Duodenal mucosa (tissue), 2 donors: Measurements from ENCODE around the gene ABTB1.

Source experiments
- H3K27ac ChIP-seq: one replicate; pipeline ENCODE4 v1.7.0; 2013; ENCODE audit warnings: low read depth, low read length
- H3K27me3 ChIP-seq, 2 donors: one replicate each; pipeline ENCODE4 v1.7.0; 2013; ENCODE audit warnings: low read length in 2 of 2, control low read depth in 1 of 2; ENCODE audit not compliant: insufficient read depth in 2 of 2, control insufficient read depth in 1 of 2
- H3K36me3 ChIP-seq, 2 donors: one replicate each; pipeline ENCODE4 v1.7.0; 2013; ENCODE audit warnings: low read length in 2 of 2, control low read depth in 1 of 2; ENCODE audit not compliant: insufficient read depth in 2 of 2, control insufficient read depth in 1 of 2
- H3K4me1 ChIP-seq, 2 donors: one replicate each; pipeline ENCODE4 v1.7.0; 2013; ENCODE audit warnings: low read length in 2 of 2, control low read depth in 1 of 2; ENCODE audit not compliant: insufficient read depth in 2 of 2, control insufficient read depth in 1 of 2
- H3K4me3 ChIP-seq, 2 donors: one replicate each; pipeline ENCODE4 v1.7.0; 2013; ENCODE audit warnings: low read length in 2 of 2, low read depth in 1 of 2
- H3K9ac ChIP-seq, 2 donors: one replicate each; pipeline ENCODE4 v1.7.0; 2013; ENCODE audit warnings: low read length in 2 of 2, low read depth in 1 of 2
- H3K9me3 ChIP-seq, 2 donors: one replicate each; pipeline ENCODE4 v1.7.0; 2013; ENCODE audit warnings: low read length in 2 of 2, control low read depth in 1 of 2; ENCODE audit not compliant: control insufficient read depth in 1 of 2

Gene ABTB1

GRCh38 chr3:127718245-127718915 lies 45.6 kb downstream of the ABTB1 start:
- Histone ChIP-seq H3K27ac (no peak overlapping the region), H3K36me3 (peaks cover 0 to 28% of the 10 kb centered on the region in 2 donors), H3K27me3 (no peaks in the 10 kb centered on the region), H3K9me3 (no peaks in the 10 kb centered on the region), H3K4me3 (no peak overlapping the region), H3K9ac (no peak overlapping the region), H3K4me1 (no peaks in the 10 kb centered on the region)

DNA sequence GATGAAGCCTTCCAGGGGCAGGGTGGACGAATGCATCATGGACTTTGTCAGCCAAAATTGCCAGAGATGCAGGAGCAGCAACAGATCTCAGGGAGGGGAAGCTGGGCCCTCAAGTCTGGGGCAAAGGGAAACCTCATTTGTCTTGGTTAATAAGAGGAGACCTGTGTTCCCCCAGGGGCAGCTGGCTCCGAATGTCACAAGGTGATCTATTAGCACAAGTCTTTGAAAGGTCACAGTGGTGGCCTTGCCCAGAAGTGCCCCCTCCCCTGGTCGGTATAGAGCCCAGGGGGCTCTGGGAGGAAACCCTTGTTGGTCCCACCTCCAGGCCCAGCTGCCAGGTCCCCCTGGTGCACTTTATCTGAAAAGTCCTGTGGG lies 46.2 kb downstream of the ABTB1 start:
- Histone ChIP-seq H3K4me1 (no peaks in the 10 kb centered on the region), H3K36me3 (peaks cover 0 to 28% of the 10 kb centered on the region in 2 donors), H3K27ac (no peak overlapping the region), H3K27me3 (no peaks in the 10 kb centered on the region), H3K9me3 (no peaks in the 10 kb centered on the region), H3K9ac (no peak overlapping the region), H3K4me3 (no peak overlapping the region)

DNA sequence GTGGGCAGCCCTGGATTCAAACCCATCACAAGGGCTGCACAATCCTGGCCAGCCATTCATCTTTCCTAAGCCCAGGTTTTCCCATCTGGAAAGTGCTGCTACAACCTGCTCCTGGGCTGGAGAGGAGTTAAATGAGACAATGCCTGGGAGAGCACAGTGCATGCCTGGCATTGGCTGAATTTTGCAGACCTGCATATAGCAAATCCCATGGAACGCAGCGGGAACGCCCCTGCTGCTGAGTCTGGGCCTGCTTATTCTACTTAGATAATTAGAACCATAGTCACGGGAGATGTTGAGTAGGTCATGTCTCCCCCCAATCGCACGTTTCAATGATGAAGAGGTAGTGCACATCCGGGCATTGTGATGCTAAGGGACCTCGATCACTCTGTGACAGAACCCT lies 46.6 kb downstream of the ABTB1 start:
- no peak overlapping the region for H3K9ac ChIP-seq
- H3K27me3 ChIP-seq: no peaks in the 10 kb centered on the region
- H3K4me3 ChIP-seq: no peak overlapping the region
- peaks cover 0 to 25% of the 10 kb centered on the region in 2 donors for H3K36me3 ChIP-seq
- H3K4me1 ChIP-seq: no peaks in the 10 kb centered on the region
- H3K27ac ChIP-seq: no peak overlapping the region
- no peaks in the 10 kb centered on the region for H3K9me3 ChIP-seq

- no peak overlapping the region for H3K4me3 ChIP-seq
- no peaks in the 10 kb centered on the region for H3K9me3 ChIP-seq
- peaks cover 0 to 20% of the 10 kb centered on the region in 2 donors for H3K36me3 ChIP-seq
- H3K9ac ChIP-seq: no peak overlapping the region
- no peaks in the 10 kb centered on the region for H3K27me3 ChIP-seq
- H3K27ac ChIP-seq: no peak overlapping the region
- no peaks in the 10 kb centered on the region for H3K4me1 ChIP-seq
These were observed 47.5 kb downstream of the ABTB1 start for GRCh38 chr3:127720161-127720823.

GRCh38 chr3:127720985-127721935 lies 48.5 kb downstream of the ABTB1 start:
- Histone ChIP-seq H3K36me3 (peaks cover 0 to 19% of the 10 kb centered on the region in 2 donors), H3K4me1 (no peaks in the 10 kb centered on the region), H3K27ac (no peak overlapping the region), H3K27me3 (no peaks in the 10 kb centered on the region), H3K9me3 (no peaks in the 10 kb centered on the region), H3K4me3 (no peak overlapping the region), H3K9ac (no peak overlapping the region)

- Histone ChIP-seq H3K27me3 (no peaks in the 10 kb centered on the region), H3K9ac (no peak overlapping the region), H3K4me3 (no peak overlapping the region), H3K36me3 (peaks cover 0 to 19% of the 10 kb centered on the region in 2 donors), H3K4me1 (no peaks in the 10 kb centered on the region), H3K9me3 (no peaks in the 10 kb centered on the region), H3K27ac (no peak overlapping the region)
These were observed 49.5 kb downstream of the ABTB1 start for GRCh38 chr3:127722091-127722784.

- Histone ChIP-seq H3K27me3 (no peaks in the 10 kb centered on the region), H3K4me1 (no peaks in the 10 kb centered on the region), H3K9ac (no peak overlapping the region), H3K9me3 (no peaks in the 10 kb centered on the region), H3K27ac (no peak overlapping the region), H3K4me3 (no peak overlapping the region), H3K36me3 (peaks cover 0 to 19% of the 10 kb centered on the region in 2 donors)
These were observed 50.3 kb downstream of the ABTB1 start for GRCh38 chr3:127723011-127723567.

- no peaks in the 10 kb centered on the region for H3K27me3 ChIP-seq
- H3K9me3 ChIP-seq: no peaks in the 10 kb centered on the region
- H3K27ac ChIP-seq: no peak overlapping the region
- peaks cover 0 to 6% of the 10 kb centered on the region in 2 donors for H3K36me3 ChIP-seq
- peaks cover 10 to 20% of the 10 kb centered on the region in 2 donors for H3K4me1 ChIP-seq
- no peak overlapping the region for H3K9ac ChIP-seq
- H3K4me3 ChIP-seq: no peak overlapping the region
These were observed 54.1 kb downstream of the ABTB1 start for GRCh38 chr3:127726894-127727293.

- Histone ChIP-seq H3K27ac (no peak overlapping the region), H3K4me1 (peaks cover 22 to 29% of the 10 kb centered on the region in 2 donors), H3K4me3 (no peak overlapping the region), H3K9ac (no peak overlapping the region), H3K9me3 (no peaks in the 10 kb centered on the region), H3K36me3 (peaks cover 0 to 4% of the 10 kb centered on the region in 2 donors), H3K27me3 (no peaks in the 10 kb centered on the region)
These were observed 55.8 kb downstream of the ABTB1 start for GRCh38 chr3:127728417-127729015.
